Activated T-helper 17 cell treated with anti-CD3 and anti-CD28 coated beads, Interleukin-2, amount 50 U/mL, for 72 hours (primary cell): Measurements from ENCODE around the gene OR2T29. TPM values are rescaled to one million over a fixed set of nuclear protein-coding genes. Genes with fewer than 3 reads are reported as not detected.
A peak's percentile ranks its signal among the peaks of the same experiment; 100 is the strongest.
"Not testable (repeated sequence)": the region's sequence is repeated elsewhere in the genome, so short reads cannot be mapped to it uniquely, and the experiment has no call there.

Experiments
- ATAC-seq: fragments of 150-1000 bp; cut with Tn5 transposase; replicated peaks from 2 replicates; pipeline ENCODE4 v1.10.0; 2021; ENCODE audit warnings: mild to moderate bottlenecking, moderate library complexity
- H3K27ac Mint-ChIP-seq: one replicate; pipeline ENCODE4 v1.8.0; 2022; ENCODE audit warnings: mixed read lengths
- H3K27me3 Mint-ChIP-seq: one replicate; pipeline ENCODE4 v1.8.0; 2022; ENCODE audit warnings: mixed read lengths
- H3K36me3 Mint-ChIP-seq: one replicate; pipeline ENCODE4 v1.8.0; 2022; ENCODE audit warnings: low read depth, mild to moderate bottlenecking, mixed read lengths
- H3K4me1 Mint-ChIP-seq: one replicate; pipeline ENCODE4 v1.8.0; 2022; ENCODE audit warnings: mixed read lengths
- H3K4me3 Mint-ChIP-seq: one replicate; pipeline ENCODE4 v1.8.0; 2022; ENCODE audit warnings: mild to moderate bottlenecking, mixed read lengths
- H3K9me3 Mint-ChIP-seq: one replicate; pipeline ENCODE4 v1.8.0; 2022; ENCODE audit warnings: mixed read lengths
- total RNA-seq, 2 donors: library from RNA; stranded (reverse); gene quantifications; one replicate each; pipeline ENCODE4 v1.2.3, GENCODE V29; 2022

OR2T29 gene, protein sequence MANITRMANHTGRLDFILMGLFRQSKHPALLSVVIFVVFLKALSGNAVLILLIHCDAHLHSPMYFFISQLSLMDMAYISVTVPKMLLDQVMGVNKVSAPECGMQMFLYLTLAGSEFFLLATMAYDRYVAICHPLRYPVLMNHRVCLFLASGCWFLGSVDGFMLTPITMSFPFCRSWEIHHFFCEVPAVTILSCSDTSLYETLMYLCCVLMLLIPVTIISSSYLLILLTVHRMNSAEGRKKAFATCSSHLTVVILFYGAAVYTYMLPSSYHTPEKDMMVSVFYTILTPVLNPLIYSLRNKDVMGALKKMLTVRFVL
- not detected for total RNA-seq

DNA sequence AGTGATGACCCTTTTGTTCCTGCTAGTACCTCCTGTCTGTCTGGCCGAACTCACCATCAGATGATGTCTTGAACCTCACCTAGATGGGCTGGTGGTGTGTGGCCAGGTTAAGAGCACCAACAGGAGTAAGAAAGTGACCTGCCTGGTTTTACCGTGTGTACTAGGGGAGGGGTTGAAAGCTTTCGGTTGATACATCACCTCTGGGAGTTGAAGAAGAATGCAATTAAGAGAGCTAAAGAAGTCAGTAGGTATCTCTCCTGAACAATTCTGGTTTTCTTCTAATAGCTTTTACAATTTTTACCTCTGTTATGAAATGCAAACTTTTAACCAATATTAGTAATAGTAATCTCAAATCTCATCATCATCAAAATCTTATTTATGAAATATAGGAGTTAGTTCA, at the start of gene OR2T29:
OR2T29 (minus strand) TSS at position 101 of the 400 bp plus-strand sequence. CDS start 3,281 bp downstream, outside the sequence.
- not testable (repeated sequence) for H3K27me3 Mint-ChIP-seq, ATAC-seq, H3K36me3 Mint-ChIP-seq, H3K4me3 Mint-ChIP-seq, H3K4me1 Mint-ChIP-seq, H3K27ac Mint-ChIP-seq, H3K9me3 Mint-ChIP-seq

DNA sequence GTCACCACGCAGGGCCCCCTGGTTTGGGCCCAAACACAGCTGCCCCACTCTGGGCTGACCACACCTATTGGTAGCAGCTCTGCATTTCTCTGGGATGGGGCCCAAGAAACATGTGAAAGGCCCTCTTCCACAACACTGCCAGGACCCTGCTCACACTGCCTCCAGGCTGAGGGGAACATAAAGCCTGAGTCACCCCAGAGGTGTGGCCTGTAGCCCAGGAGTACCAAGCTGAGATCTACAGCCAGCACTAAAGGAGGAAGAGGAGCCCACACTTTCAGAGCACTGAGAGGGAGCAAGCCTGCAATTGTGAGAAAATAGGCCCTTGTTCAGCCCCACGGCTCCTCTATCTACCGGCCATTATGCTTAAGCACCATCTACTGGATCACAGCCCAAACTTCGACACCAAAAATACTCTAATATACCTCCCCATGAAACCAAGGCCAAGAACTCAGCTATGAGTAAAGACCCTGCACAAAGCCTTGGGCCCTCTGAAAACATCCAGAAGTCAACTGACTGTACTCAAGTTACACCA, 49.4 kb upstream of the OR2T29 start:
- Mint-ChIP-seq H3K9me3 (no peaks in the 10 kb centered on the region), H3K27ac (peak overlapping the region; percentile 14), H3K4me3 (no peak overlapping the region), H3K4me1 (no peaks in the 10 kb centered on the region), H3K27me3 (no peaks in the 10 kb centered on the region), H3K36me3 (no peaks in the 10 kb centered on the region)
- peak; percentile 42 for ATAC-seq

DNA sequence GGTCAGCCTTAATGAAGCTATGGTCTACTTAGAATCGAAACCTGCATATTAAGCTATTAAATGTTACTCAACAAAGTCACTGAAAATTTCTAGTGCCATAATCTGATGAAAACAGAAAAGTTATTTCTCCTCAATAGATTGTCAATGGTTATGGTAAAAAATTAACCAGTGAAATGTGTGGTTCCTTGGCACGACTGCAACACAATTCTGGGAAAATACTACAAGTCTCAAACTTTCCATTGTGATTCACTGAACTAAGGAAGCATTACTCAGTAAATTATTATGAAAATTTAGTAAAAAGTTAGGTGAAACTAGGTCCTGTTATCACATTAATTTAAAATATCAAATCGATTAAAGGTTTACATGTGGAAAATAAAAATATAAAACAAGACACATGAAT, 47.7 kb upstream of the OR2T29 start:
- Mint-ChIP-seq H3K4me3 (no peak overlapping the region), H3K4me1 (no peaks in the 10 kb centered on the region), H3K27ac (no peak overlapping the region), H3K27me3 (no peaks in the 10 kb centered on the region), H3K9me3 (no peaks in the 10 kb centered on the region), H3K36me3 (no peaks in the 10 kb centered on the region)
- ATAC-seq = no peak

DNA sequence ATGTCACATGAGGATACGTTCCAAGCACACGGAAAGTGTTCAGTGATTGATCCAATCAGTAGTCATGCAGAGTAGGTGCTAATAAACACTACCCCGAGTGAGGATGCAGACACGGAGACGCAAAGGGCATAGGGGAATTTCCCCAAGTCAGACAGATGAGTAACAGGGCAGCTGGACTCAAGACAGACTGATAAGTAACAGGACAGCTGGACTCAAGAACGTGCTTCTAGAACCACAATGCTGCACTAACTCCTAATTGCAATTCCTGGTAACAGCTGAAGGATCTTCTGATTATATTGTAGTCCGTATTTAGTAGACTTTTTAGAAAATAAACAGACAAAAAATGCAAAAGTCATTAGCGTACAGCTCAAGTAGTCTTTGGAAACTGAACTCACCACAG, 36.8 kb upstream of the OR2T29 start:
- H3K4me3 Mint-ChIP-seq = no peak overlapping the region
- H3K36me3 Mint-ChIP-seq = no peaks in the 10 kb centered on the region
- ATAC-seq = no peak
- no peaks in the 10 kb centered on the region for H3K9me3 Mint-ChIP-seq
- H3K4me1 Mint-ChIP-seq = no peaks in the 10 kb centered on the region
- no peak overlapping the region for H3K27ac Mint-ChIP-seq
- H3K27me3 Mint-ChIP-seq = no peaks in the 10 kb centered on the region

DNA sequence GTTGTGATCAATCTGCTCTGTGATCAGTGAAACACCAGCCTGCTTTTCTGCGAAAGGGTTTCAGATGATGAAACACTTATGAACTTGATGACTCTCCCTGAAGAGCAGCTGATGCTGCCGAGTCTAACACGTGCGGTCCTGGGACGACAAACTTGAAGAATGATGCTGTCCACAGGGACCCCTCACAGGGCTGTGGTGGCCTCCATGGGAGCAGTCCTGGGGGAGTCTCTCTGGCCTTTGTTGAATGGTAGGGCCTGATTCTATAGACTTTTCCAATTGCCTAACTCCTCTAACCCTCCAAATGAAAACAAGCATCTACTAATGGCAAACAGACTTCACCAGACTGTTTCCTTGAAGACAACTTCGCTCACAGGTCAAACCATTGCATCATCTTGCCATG, 35.0 kb upstream of the OR2T29 start, which contains the start of gene OR2T10:
OR2T10 (minus strand) TSS at position 112 of the 400 bp plus-strand sequence. CDS start 3,932 bp downstream, outside the sequence.
- Mint-ChIP-seq H3K27me3 (no peaks in the 10 kb centered on the region), H3K27ac (no peak within 1 kb of the TSS), H3K9me3 (no peaks in the 10 kb centered on the region), H3K36me3 (no peaks in the 10 kb centered on the region), H3K4me3 (no peak within 1 kb of the TSS), H3K4me1 (no peaks in the 10 kb centered on the region)
- no peak for ATAC-seq

DNA sequence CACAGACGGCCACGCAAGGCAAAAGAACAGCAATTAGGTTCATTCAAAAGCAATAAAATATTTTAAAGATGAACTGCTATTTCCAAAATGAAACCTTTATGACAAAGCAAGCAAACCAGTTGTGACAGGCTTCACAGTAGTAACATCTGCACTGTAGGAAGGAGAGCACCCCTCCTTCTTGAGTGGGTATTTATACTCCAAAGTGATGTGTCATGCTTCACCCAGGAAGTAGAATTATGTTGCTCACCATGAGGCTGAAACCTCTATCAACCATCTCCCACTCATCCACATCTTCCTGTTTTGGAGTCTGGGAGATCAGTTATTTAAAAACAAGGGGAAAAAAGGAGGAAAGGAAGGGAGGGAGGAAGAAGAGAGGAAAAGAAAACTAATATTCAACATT, 34.0 kb upstream of the OR2T29 start:
- H3K27me3 Mint-ChIP-seq = no peaks in the 10 kb centered on the region
- ATAC-seq = peak; percentile 76
- no peaks in the 10 kb centered on the region for H3K9me3 Mint-ChIP-seq

DNA sequence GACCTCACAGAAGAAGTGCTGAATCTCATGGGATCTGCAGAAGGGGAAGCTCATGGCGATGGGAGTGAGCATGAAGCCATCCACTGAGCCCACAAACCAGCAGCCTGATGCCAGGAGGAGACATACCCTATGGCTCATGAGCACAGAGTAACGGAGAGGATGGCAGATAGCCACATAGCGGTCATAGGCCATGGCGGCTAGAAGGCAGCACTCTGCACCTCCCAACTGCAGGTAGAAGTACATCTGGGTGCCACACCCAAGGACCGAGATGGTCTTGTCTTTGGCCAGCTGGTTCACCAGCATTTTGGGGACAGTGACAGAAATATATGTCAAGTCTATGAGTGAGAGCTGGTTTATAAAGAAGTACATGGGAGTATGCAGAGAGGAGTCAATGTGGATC, 30.7 kb upstream of the OR2T29 start:
- Mint-ChIP-seq H3K9me3 (no peaks in the 10 kb centered on the region), H3K4me3 (no peak overlapping the region)

More for the DNA sequence above, 34.0 kb upstream of the OR2T29 start:
- Mint-ChIP-seq H3K36me3 (no peaks in the 10 kb centered on the region), H3K4me3 (no peak overlapping the region), H3K4me1 (no peaks in the 10 kb centered on the region), H3K27ac (no peak overlapping the region)

DNA sequence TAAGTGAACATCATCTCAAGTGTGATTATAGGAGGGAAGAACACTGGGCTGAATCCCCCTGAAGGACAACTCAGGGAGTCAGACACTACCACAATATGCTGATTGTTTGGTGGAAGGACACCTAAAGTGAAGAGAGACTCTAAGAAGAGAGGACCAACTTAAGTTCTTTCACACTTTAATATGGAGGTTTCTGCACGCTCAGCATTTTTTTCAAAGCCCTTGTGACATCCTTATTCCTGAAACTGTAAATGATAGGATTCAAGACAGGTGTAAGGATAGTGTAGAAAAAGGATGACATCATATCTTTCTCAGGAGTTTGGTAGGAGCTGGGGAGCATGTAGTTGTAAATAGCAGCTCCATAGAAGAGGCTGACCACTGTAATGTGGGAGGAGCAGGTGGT, 30.1 kb upstream of the OR2T29 start:
- Mint-ChIP-seq H3K36me3 (no peaks in the 10 kb centered on the region), H3K27me3 (no peaks in the 10 kb centered on the region), H3K4me3 (no peak overlapping the region), H3K9me3 (no peaks in the 10 kb centered on the region), H3K27ac (no peak overlapping the region), H3K4me1 (no peaks in the 10 kb centered on the region)
- no peak for ATAC-seq

More for the DNA sequence above, 30.7 kb upstream of the OR2T29 start:
- H3K4me1 Mint-ChIP-seq = no peaks in the 10 kb centered on the region
- H3K27me3 Mint-ChIP-seq = no peaks in the 10 kb centered on the region
- H3K36me3 Mint-ChIP-seq = no peaks in the 10 kb centered on the region
- H3K27ac Mint-ChIP-seq = no peak overlapping the region
- ATAC-seq = no peak

DNA sequence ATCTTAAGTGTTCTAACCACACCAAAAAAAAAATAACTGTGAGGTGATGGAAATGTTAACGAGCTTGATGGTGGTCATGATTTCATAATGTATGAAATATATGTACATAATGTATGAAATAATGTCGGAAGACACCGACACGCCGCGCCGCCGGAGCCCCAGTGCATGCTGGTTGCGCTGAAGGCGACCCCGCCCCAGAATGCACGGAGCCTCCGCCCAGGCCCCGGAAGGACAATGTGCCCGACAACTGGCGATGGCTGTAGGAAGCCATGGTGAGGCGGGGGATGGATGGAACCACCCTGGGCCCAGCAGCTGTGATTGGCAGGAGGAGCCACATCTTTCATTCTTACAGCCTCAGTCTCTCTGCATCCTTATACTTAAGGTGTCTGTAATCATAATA, 27.5 kb upstream of the OR2T29 start:
- ATAC-seq = no peak
- Mint-ChIP-seq H3K27ac (no peak overlapping the region), H3K4me3 (no peak overlapping the region)

DNA sequence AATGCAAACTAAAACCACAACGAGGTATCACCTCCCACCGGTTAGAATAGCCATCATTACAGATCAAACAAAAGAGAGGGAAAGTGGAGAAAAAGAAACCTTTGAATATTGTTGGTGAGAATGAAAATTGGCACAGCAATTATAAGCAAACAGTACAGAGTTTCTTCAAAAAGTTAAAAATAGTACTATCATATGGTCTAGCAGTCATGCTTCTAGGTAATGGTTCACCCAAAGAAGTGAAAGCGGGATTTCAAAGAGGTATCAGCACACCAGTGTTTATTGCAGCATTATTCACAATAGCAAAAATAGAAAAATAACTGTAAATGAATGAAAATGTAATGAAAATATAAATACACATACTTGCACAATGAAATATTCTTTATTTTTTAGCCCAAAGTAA, 26.8 kb upstream of the OR2T29 start:
- H3K27ac Mint-ChIP-seq = no peak overlapping the region
- no peak for ATAC-seq
- H3K36me3 Mint-ChIP-seq = no peaks in the 10 kb centered on the region
- H3K4me3 Mint-ChIP-seq = no peak overlapping the region
- peaks cover 4% of the 10 kb centered on the region for H3K9me3 Mint-ChIP-seq
- peaks cover 3% of the 10 kb centered on the region for H3K27me3 Mint-ChIP-seq
- H3K4me1 Mint-ChIP-seq = no peaks in the 10 kb centered on the region

More for the DNA sequence above, 27.5 kb upstream of the OR2T29 start:
- Mint-ChIP-seq H3K27me3 (peaks cover 3% of the 10 kb centered on the region), H3K36me3 (no peaks in the 10 kb centered on the region), H3K9me3 (peaks cover 4% of the 10 kb centered on the region), H3K4me1 (no peaks in the 10 kb centered on the region)

DNA sequence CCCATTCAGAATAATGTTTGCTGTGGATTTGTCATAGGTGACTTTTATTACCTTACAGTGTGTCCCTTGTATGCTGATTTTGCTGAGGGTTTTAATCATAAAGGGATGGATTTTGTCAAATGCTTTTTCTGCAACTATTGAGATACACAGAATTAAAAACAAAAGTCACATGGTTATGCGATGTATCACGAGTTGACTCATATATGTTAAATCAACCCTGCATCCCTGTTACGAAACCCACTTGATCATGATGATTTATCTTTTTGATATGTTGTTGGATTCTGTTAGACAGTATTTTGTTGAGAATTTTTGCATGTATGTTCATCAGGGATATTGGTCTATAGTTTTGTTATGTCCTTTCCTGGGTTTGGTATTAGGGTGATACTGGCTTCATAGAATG, 22.7 kb upstream of the OR2T29 start:
- H3K27me3 Mint-ChIP-seq = peaks cover 3% of the 10 kb centered on the region
- no peak for ATAC-seq
- peaks cover 4% of the 10 kb centered on the region for H3K9me3 Mint-ChIP-seq
- H3K27ac Mint-ChIP-seq = no peak overlapping the region
- H3K36me3 Mint-ChIP-seq = no peaks in the 10 kb centered on the region
- no peaks in the 10 kb centered on the region for H3K4me1 Mint-ChIP-seq
- H3K4me3 Mint-ChIP-seq = no peak overlapping the region

DNA sequence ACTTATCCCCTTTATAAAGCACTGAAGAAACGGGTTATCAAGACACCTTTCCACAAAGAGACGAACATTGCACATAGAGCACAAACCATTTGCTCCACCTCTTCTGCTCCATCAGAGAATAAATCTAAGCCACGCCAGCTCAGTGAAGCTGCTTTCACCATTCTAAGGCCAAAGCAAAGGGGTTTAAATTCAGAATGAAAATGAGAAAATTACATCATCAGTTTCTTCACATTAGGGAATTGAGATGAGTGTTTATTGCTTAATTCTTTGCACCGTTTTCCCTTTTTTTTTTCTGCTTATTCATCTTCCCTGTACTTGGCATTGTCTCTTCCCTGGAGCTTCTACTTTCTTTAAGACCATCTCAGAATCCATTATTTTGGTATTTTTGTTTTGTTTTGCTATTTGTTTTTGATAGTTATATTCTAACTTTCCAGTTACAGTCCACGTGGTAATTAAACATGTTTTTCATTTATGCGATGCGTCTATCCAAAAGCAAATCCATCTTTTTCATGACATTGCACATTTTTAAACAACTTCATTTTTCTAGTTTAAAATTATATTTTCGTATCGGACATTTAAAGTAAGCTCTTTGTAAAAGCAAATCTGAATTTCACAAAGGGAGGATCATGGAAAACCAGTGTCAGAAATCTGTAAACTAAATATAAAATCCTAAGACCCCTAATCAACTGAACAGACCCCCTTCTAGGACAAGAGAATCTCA, 13.8 kb upstream of the OR2T29 start:
- H3K27ac Mint-ChIP-seq = no peak overlapping the region
- no peaks in the 10 kb centered on the region for H3K27me3 Mint-ChIP-seq
- no peak overlapping the region for H3K4me3 Mint-ChIP-seq
- H3K36me3 Mint-ChIP-seq = no peaks in the 10 kb centered on the region
- H3K9me3 Mint-ChIP-seq = no peaks in the 10 kb centered on the region
- ATAC-seq = no peak
- no peaks in the 10 kb centered on the region for H3K4me1 Mint-ChIP-seq

DNA sequence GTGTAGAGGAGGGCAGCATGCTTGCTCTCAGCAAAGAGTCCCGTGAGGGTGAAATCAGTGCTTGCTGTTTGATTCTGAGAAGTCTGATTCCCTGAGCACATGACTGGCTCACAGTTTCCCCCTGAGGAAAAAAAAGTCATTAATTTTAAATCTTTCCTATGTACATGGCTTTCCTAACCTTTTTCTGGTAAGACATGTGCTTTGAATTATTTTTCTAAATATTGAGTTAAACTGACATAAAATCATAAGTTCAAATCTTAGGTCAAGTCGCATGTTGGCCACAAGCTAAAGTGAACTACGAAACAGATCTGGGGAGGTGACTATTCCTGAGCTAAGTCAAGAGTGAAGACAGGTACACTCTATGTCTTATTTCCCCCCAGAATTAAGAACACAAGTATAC, 12.1 kb upstream of the OR2T29 start, which contains the start of gene OR2T34:
OR2T34 (minus strand) TSS at position 101 of the 400 bp plus-strand sequence; CDS start at position 101, 0 bp downstream.
- H3K4me3 Mint-ChIP-seq, H3K9me3 Mint-ChIP-seq, H3K27ac Mint-ChIP-seq, ATAC-seq, H3K27me3 Mint-ChIP-seq, H3K36me3 Mint-ChIP-seq, H3K4me1 Mint-ChIP-seq: not testable (repeated sequence)

DNA sequence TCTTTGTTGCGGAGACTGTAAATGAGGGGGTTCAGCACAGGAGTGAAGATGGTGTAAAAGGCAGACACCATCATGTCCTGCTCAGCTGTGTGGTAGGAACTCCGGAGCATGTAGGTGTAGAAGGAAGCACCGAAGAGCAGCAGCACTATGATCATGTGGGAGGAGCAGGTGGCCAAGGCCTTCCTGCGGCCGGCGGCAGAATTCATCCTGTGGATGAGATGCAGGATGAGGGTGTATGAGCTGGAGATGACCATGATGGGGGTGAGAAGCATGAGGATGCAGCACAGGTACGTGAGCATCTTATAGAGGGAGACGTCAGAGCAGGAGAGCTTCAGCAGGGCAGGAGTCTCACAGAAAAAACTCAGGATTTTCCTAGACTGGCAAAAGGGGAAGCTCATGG, 11.3 kb upstream of the OR2T29 start:
- not testable (repeated sequence) for H3K9me3 Mint-ChIP-seq, H3K36me3 Mint-ChIP-seq, H3K4me3 Mint-ChIP-seq, H3K27ac Mint-ChIP-seq, H3K27me3 Mint-ChIP-seq, H3K4me1 Mint-ChIP-seq, ATAC-seq

DNA sequence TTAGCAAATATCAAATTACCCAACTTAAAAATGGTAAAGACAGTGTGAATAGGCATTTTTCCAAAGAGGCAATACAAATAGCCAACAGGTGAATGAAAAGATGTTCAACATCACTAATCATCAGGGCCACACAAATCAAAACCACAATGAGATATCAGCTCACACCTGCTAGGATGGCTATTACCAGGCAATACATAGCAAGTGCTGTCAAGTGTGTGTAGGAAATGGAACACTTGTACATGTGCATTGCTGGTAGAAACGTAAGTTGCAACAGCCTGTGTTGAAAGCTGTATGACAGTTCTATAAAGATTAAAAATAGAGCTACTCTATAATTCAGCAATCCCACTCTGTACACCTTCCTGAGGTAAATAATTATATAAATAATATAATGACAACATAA, 9.5 kb upstream of the OR2T29 start:
- H3K27ac Mint-ChIP-seq, H3K4me3 Mint-ChIP-seq, H3K36me3 Mint-ChIP-seq, H3K9me3 Mint-ChIP-seq, H3K4me1 Mint-ChIP-seq, ATAC-seq, H3K27me3 Mint-ChIP-seq: not testable (repeated sequence)
